Measurements from ENCODE around the gene ARHGAP18. TPM values are rescaled to one million over a fixed set of nuclear protein-coding genes. Genes with fewer than 3 reads are reported as not detected.

The ARHGAP18 gene
- total RNA-seq, 6 experiments from 2014 or later: 2.2 to 8.0 (median 2.9) TPM

- Histone ChIP-seq H3K4me1 (peaks cover 0 to 8% (median 0%) of the 10 kb centered on the region in 4 donors), H3K9me3 (no peaks in the 10 kb centered on the region), H3K27ac (no peak overlapping the region), H3K27me3 (no peaks in the 10 kb centered on the region), H3K4me3 (no peak overlapping the region), H3K36me3 (no peaks in the 10 kb centered on the region)
- DNase-seq (no peak), ATAC-seq (peak in 2 of 4 donors; percentile 19 to 28)
- intact Hi-C loops (cut with DNase I): no loop called here
- WGBS (ENCODE audit: insufficient coverage, low coverage, low lambda C conversion rate, missing lambda C conversion rate): 53% methylated on average over 5 of the region's 6 CpGs
- TF ChIP-seq POLR2A (IDR thresholded peaks at IDR 0.05): no peak
- TF ChIP-seq CTCF (IDR thresholded peaks at IDR 0.05): no peak
Observed at GRCh38 chr6:129645106-129645829, 64.7 kb downstream of the ARHGAP18 start.

- H3K36me3 ChIP-seq: no peaks in the 10 kb centered on the region
- DNase-seq: no peak
- H3K9me3 ChIP-seq: no peaks in the 10 kb centered on the region
- WGBS (ENCODE audit: insufficient coverage, low coverage, low lambda C conversion rate, missing lambda C conversion rate): 32% methylated on average over 1 of the region's 1 CpG
- H3K4me3 ChIP-seq: no peak overlapping the region
- intact Hi-C loops (cut with DNase I): no loop called here
- no peak for TF ChIP-seq POLR2A (IDR thresholded peaks at IDR 0.05)
- TF ChIP-seq CTCF (IDR thresholded peaks at IDR 0.05): no peak
- H3K4me1 ChIP-seq: peaks cover 0 to 8% (median 0%) of the 10 kb centered on the region in 4 donors
- peak in 2 of 4 donors; percentile 13 to 40 for ATAC-seq
- H3K27ac ChIP-seq: no peak overlapping the region
- no peaks in the 10 kb centered on the region for H3K27me3 ChIP-seq
Observed at GRCh38 chr6:129644567-129645015, 65.4 kb downstream of the ARHGAP18 start.

- no peaks in the 10 kb centered on the region for H3K36me3 ChIP-seq
- H3K4me1 ChIP-seq: peaks cover 0 to 8% (median 0%) of the 10 kb centered on the region in 4 donors
- no peak overlapping the region for H3K4me3 ChIP-seq
- H3K9me3 ChIP-seq: no peaks in the 10 kb centered on the region
- ATAC-seq (no peak), DNase-seq (no peak)
- intact Hi-C loops (cut with DNase I): no loop called here
- TF ChIP-seq POLR2A (IDR thresholded peaks at IDR 0.05) (no peak), CTCF (IDR thresholded peaks at IDR 0.05) (no peak)
- WGBS (ENCODE audit: insufficient coverage, low coverage, low lambda C conversion rate, missing lambda C conversion rate): 69% methylated on average over 3 of the region's 3 CpGs
- H3K27me3 ChIP-seq: no peaks in the 10 kb centered on the region
- no peak overlapping the region for H3K27ac ChIP-seq
Observed at GRCh38 chr6:129643968-129644367, 66.0 kb downstream of the ARHGAP18 start.

- ATAC-seq: no peak
- H3K27ac ChIP-seq: no peak overlapping the region
Observed at GRCh38 chr6:129643176-129643575, 66.8 kb downstream of the ARHGAP18 start.

More at GRCh38 chr6:129643176-129643575, 66.8 kb downstream of the ARHGAP18 start:
- Histone ChIP-seq H3K9me3 (no peaks in the 10 kb centered on the region), H3K27me3 (no peaks in the 10 kb centered on the region), H3K36me3 (no peaks in the 10 kb centered on the region), H3K4me3 (no peak overlapping the region), H3K4me1 (peaks cover 0 to 8% (median 0%) of the 10 kb centered on the region in 4 donors)
- TF ChIP-seq CTCF (IDR thresholded peaks at IDR 0.05) (no peak), POLR2A (IDR thresholded peaks at IDR 0.05) (no peak)
- intact Hi-C loops (cut with DNase I): no loop called here
- WGBS (ENCODE audit: insufficient coverage, low coverage, low lambda C conversion rate, missing lambda C conversion rate): 77% methylated on average over 3 of the region's 3 CpGs
- DNase-seq: no peak
